ENCODE data around the gene TTC13.
"Not testable (repeated sequence)": the region's sequence is repeated elsewhere in the genome, so short reads cannot be mapped to it uniquely, and the experiment has no call there.

TTC13 gene

GRCh38 chr1:230986976-230987375, 8.3 kb upstream of the TTC13 start:
- no peak for DNase-seq

- DNase-seq = no peak
These were observed 7.0 kb upstream of the TTC13 start for GRCh38 chr1:230985711-230986110.

GRCh38 chr1:230984622-230985515, 6.2 kb upstream of the TTC13 start:
- not testable (repeated sequence) for DNase-seq

- DNase-seq = no peak
These were observed 5.2 kb upstream of the TTC13 start for GRCh38 chr1:230983811-230984210.

- no peak for DNase-seq
These were observed 4.0 kb upstream of the TTC13 start for GRCh38 chr1:230982696-230983095.

GRCh38 chr1:230979952-230980351, 1.3 kb upstream of the TTC13 start:
- no peak for DNase-seq

- DNase-seq = no peak
These were observed 692 bp upstream of the TTC13 start for GRCh38 chr1:230979389-230979716.

GRCh38 chr1:230977761-230978490, 735 bp downstream of the TTC13 start:
- no peak for DNase-seq

GRCh38 chr1:230976825-230977747, 1.6 kb downstream of the TTC13 start:
- DNase-seq = peak; percentile 23

- no peak for DNase-seq
These were observed 2.3 kb downstream of the TTC13 start for GRCh38 chr1:230976360-230976759.

- no peak for DNase-seq
These were observed 3.0 kb downstream of the TTC13 start for GRCh38 chr1:230975636-230976035.

- peak; percentile 88 for DNase-seq
These were observed 5.8 kb downstream of the TTC13 start for GRCh38 chr1:230972855-230973271.

GRCh38 chr1:230971771-230972170, 6.9 kb downstream of the TTC13 start:
- DNase-seq = no peak

- DNase-seq = no peak
These were observed 8.2 kb downstream of the TTC13 start for GRCh38 chr1:230970432-230970831.

GRCh38 chr1:230966358-230966873, 12.2 kb downstream of the TTC13 start:
- DNase-seq = no peak

GRCh38 chr1:230965535-230965934, 13.1 kb downstream of the TTC13 start:
- no peak for DNase-seq

GRCh38 chr1:230964896-230965295, 13.8 kb downstream of the TTC13 start:
- no peak for DNase-seq

GRCh38 chr1:230958370-230958769, 20.3 kb downstream of the TTC13 start:
- no peak for DNase-seq

GRCh38 chr1:230957580-230957989, 21.1 kb downstream of the TTC13 start:
- peak; percentile 6 for DNase-seq

- DNase-seq = no peak
These were observed 28.3 kb downstream of the TTC13 start for GRCh38 chr1:230950404-230950803.

- no peak for DNase-seq
These were observed 29.8 kb downstream of the TTC13 start for GRCh38 chr1:230948903-230949302.

- DNase-seq = no peak
These were observed 30.4 kb downstream of the TTC13 start for GRCh38 chr1:230948301-230948700.

- no peak for DNase-seq
These were observed 35.5 kb downstream of the TTC13 start for GRCh38 chr1:230943048-230943593.

All from MV-4-11 (cell line).